Trophoblast cell (in vitro differentiated cells and primary cell): ENCODE data around the gene KBTBD13.

Experiments used
- DNase-seq, 2 donors: peaks; one replicate each; pipeline ENCODE4 v3.0.0-alpha.2; 2016
- H2AFZ ChIP-seq: 2 replicates; pipeline ENCODE4 v1.6.1; 2013; ENCODE audit warnings: low read length, moderate library complexity, mild to moderate bottlenecking; ENCODE audit not compliant: insufficient read depth, poor library complexity
- H2AK5ac ChIP-seq: 2 replicates; pipeline ENCODE4 v1.6.1; 2013; ENCODE audit warnings: mild to moderate bottlenecking, low read length
- H2BK120ac ChIP-seq: 2 replicates; pipeline ENCODE4 v1.6.1; 2013; ENCODE audit warnings: low read length, mild to moderate bottlenecking, moderate library complexity; ENCODE audit not compliant: insufficient read depth, poor library complexity
- H2BK12ac ChIP-seq: 2 replicates; pipeline ENCODE4 v1.6.1; 2013; ENCODE audit warnings: mild to moderate bottlenecking, low read length, moderate library complexity
- H2BK5ac ChIP-seq: 2 replicates; pipeline ENCODE4 v1.6.1; 2013; ENCODE audit warnings: low read length, low read depth, moderate library complexity, mild to moderate bottlenecking; ENCODE audit not compliant: poor library complexity
- H3K14ac ChIP-seq: 2 replicates; pipeline ENCODE4 v1.6.1; 2013; ENCODE audit warnings: mild to moderate bottlenecking, low read length
- H3K18ac ChIP-seq: 2 replicates; pipeline ENCODE4 v1.6.1; 2013; ENCODE audit warnings: mild to moderate bottlenecking, low read length
- H3K23ac ChIP-seq: 2 replicates; pipeline ENCODE4 v1.6.1; 2013; ENCODE audit warnings: low read length
- H3K27ac ChIP-seq: 2 replicates; pipeline ENCODE4 v1.5.1; 2013; ENCODE audit warnings: low read depth, mild to moderate bottlenecking, inconsistent platforms, low read length, moderate library complexity
- H3K27me3 ChIP-seq: 2 replicates; pipeline ENCODE4 v1.6.1; 2013; ENCODE audit warnings: inconsistent platforms, mild to moderate bottlenecking, low read length, moderate library complexity; ENCODE audit not compliant: insufficient read depth
- H3K36me3 ChIP-seq, 2 experiments: 1 replicate in 1 of 2; 2 replicates in 1 of 2; pipeline ENCODE4 v1.6.1; 2013; ENCODE audit warnings: low read length in 2 of 2, mild to moderate bottlenecking in 2 of 2, moderate library complexity in 1 of 2; ENCODE audit not compliant: insufficient read depth in 2 of 2, control insufficient read depth in 1 of 2
- H3K4ac ChIP-seq: 2 replicates; pipeline ENCODE4 v1.6.1; 2013; ENCODE audit warnings: low read depth, mild to moderate bottlenecking, low read length, moderate library complexity
- H3K4me1 ChIP-seq, 2 experiments: 1 replicate in 1 of 2; 2 replicates in 1 of 2; pipeline ENCODE4 v1.6.1; 2013; ENCODE audit warnings: low read length in 2 of 2, mild to moderate bottlenecking in 2 of 2, moderate library complexity in 1 of 2; ENCODE audit not compliant: insufficient read depth in 2 of 2, control insufficient read depth in 1 of 2
- H3K4me2 ChIP-seq: 2 replicates; pipeline ENCODE4 v1.6.1; 2013; ENCODE audit warnings: inconsistent platforms, mild to moderate bottlenecking, low read length, moderate library complexity
- H3K4me3 ChIP-seq: 2 replicates; pipeline ENCODE4 v1.5.1; 2013; ENCODE audit warnings: mild to moderate bottlenecking, low read depth, low read length, inconsistent platforms
- H3K79me1 ChIP-seq: one replicate; pipeline ENCODE4 v1.6.1; 2013; ENCODE audit warnings: low read length
- H3K79me2 ChIP-seq: 2 replicates; pipeline ENCODE4 v1.6.1; 2013; ENCODE audit warnings: low read length, mild to moderate bottlenecking; ENCODE audit not compliant: control insufficient read depth, insufficient read depth, poor library complexity
- H3K9ac ChIP-seq: 2 replicates; pipeline ENCODE4 v1.6.1; 2013; ENCODE audit warnings: mild to moderate bottlenecking, low read length
- H3K9me3 ChIP-seq: 2 replicates; pipeline ENCODE4 v1.6.1; 2013; ENCODE audit warnings: low read depth, mild to moderate bottlenecking, control low read depth, inconsistent platforms, low read length; ENCODE audit not compliant: insufficient read depth
- H4K12ac ChIP-seq: 2 replicates; pipeline ENCODE4 v1.6.1; 2013; ENCODE audit warnings: low read depth, mild to moderate bottlenecking, low read length, moderate library complexity
- H4K8ac ChIP-seq: 2 replicates; pipeline ENCODE4 v1.6.1; 2013; ENCODE audit warnings: low read depth, mild to moderate bottlenecking, low read length, moderate library complexity
- H4K91ac ChIP-seq: one replicate; pipeline ENCODE4 v1.6.1; 2013; ENCODE audit warnings: low read depth, mild to moderate bottlenecking, low read length, moderate library complexity
- WGBS: extraction: QIAGEN DNeasy Blood & Tissue Kit; methylation state at CpG from one replicate; pipeline ENCODE4 v1.1.7; 2013; ENCODE audit warnings: missing lambda C conversion rate; ENCODE audit not compliant: insufficient read length, insufficient coverage; ENCODE audit errors: extremely low coverage; 5-methylcytosine and 5-hydroxymethylcytosine counted together

The KBTBD13 gene

GRCh38 chr15:65051266-65051665 is 25.3 kb upstream of the KBTBD13 start:
- Histone ChIP-seq H4K91ac (no peak overlapping the region), H4K8ac (no peak overlapping the region), H4K12ac (no peak overlapping the region), H3K4me3 (no peak overlapping the region), H2BK12ac (no peak overlapping the region), H3K4me2 (no peak overlapping the region), H3K4ac (no peak overlapping the region), H3K36me3 (peaks cover 0 to 2% of the 10 kb centered on the region in 2 experiments), H2BK120ac (no peak overlapping the region), H3K27me3 (no peaks in the 10 kb centered on the region), H3K79me1 (peaks cover 3% of the 10 kb centered on the region), H3K14ac (no peak overlapping the region), H2AFZ (no peak overlapping the region), H2BK5ac (no peak overlapping the region), H2AK5ac (no peak overlapping the region), H3K27ac (no peak overlapping the region), H3K9me3 (no peaks in the 10 kb centered on the region), H3K23ac (no peak overlapping the region), H3K79me2 (no peaks in the 10 kb centered on the region), H3K18ac (no peak overlapping the region), H3K9ac (no peak overlapping the region), H3K4me1 (peaks cover 7 to 11% of the 10 kb centered on the region in 2 experiments)
- no CpG with 5 or more reads among the region's 2 CpGs for WGBS
- no peak for DNase-seq

- H3K79me1 ChIP-seq, result peaks cover 3% of the 10 kb centered on the region
- no peak overlapping the region for H3K4me2 ChIP-seq
- no peak overlapping the region for H4K8ac ChIP-seq
- no peak overlapping the region for H4K91ac ChIP-seq
- peaks cover 0 to 2% of the 10 kb centered on the region in 2 experiments for H3K36me3 ChIP-seq
- H3K27me3 ChIP-seq, result no peaks in the 10 kb centered on the region
- H3K4me3 ChIP-seq, result no peak overlapping the region
- H2AFZ ChIP-seq, result no peak overlapping the region
- no peak overlapping the region for H4K12ac ChIP-seq
- H3K23ac ChIP-seq, result no peak overlapping the region
- H2AK5ac ChIP-seq, result no peak overlapping the region
- no peak overlapping the region for H3K9ac ChIP-seq
- no peak overlapping the region for H3K18ac ChIP-seq
- no peak overlapping the region for H3K27ac ChIP-seq
- peaks cover 16 to 25% of the 10 kb centered on the region in 2 experiments for H3K4me1 ChIP-seq
- no peak overlapping the region for H3K4ac ChIP-seq
- WGBS, result no CpG with 5 or more reads among the region's 2 CpGs
- H3K79me2 ChIP-seq, result no peaks in the 10 kb centered on the region
- no peak overlapping the region for H2BK12ac ChIP-seq
- no peaks in the 10 kb centered on the region for H3K9me3 ChIP-seq
- DNase-seq, result no peak
- no peak overlapping the region for H2BK120ac ChIP-seq
- no peak overlapping the region for H3K14ac ChIP-seq
- H2BK5ac ChIP-seq, result no peak overlapping the region
Observed at GRCh38 chr15:65052956-65053355, 23.6 kb upstream of the KBTBD13 start.

- Histone ChIP-seq H2AK5ac (no peak overlapping the region), H3K79me2 (no peaks in the 10 kb centered on the region), H3K23ac (no peak overlapping the region), H2BK5ac (no peak overlapping the region), H3K79me1 (peaks cover 3% of the 10 kb centered on the region), H4K8ac (no peak overlapping the region), H3K18ac (no peak overlapping the region), H2BK120ac (no peak overlapping the region), H3K4me3 (no peak overlapping the region), H3K4ac (no peak overlapping the region), H4K12ac (no peak overlapping the region), H3K9ac (no peak overlapping the region), H2AFZ (no peak overlapping the region), H3K4me1 (peaks cover 13 to 22% of the 10 kb centered on the region in 2 experiments), H3K27ac (no peak overlapping the region), H4K91ac (no peak overlapping the region), H3K36me3 (peaks cover 0 to 2% of the 10 kb centered on the region in 2 experiments), H3K9me3 (no peaks in the 10 kb centered on the region), H3K27me3 (no peaks in the 10 kb centered on the region), H2BK12ac (no peak overlapping the region), H3K14ac (no peak overlapping the region), H3K4me2 (no peak overlapping the region)
- DNase-seq, result peak; percentile 48 to 82
- no CpG with 5 or more reads among the region's 26 CpGs for WGBS
Observed at GRCh38 chr15:65054333-65055200, 22.0 kb upstream of the KBTBD13 start.

GRCh38 chr15:65055201-65055870 is 21.2 kb upstream of the KBTBD13 start:
- no peak overlapping the region for H4K91ac ChIP-seq
- no peak overlapping the region for H3K14ac ChIP-seq
- H3K79me2 ChIP-seq, result no peaks in the 10 kb centered on the region
- no peak overlapping the region for H2AFZ ChIP-seq
- H3K18ac ChIP-seq, result no peak overlapping the region
- no peak overlapping the region for H2AK5ac ChIP-seq
- no peak overlapping the region for H2BK5ac ChIP-seq
- peak overlapping the region; percentile 63 for H2BK12ac ChIP-seq
- no peak overlapping the region for H3K23ac ChIP-seq
- H4K12ac ChIP-seq, result no peak overlapping the region
- no peak overlapping the region for H3K27ac ChIP-seq
- no peak overlapping the region for H3K4me2 ChIP-seq
- H3K4me1 ChIP-seq, result peaks cover 13 to 22% of the 10 kb centered on the region in 2 experiments
- H3K27me3 ChIP-seq, result no peaks in the 10 kb centered on the region
- WGBS, result no CpG with 5 or more reads among the region's 6 CpGs
- DNase-seq, result no peak
- no peak overlapping the region for H3K4me3 ChIP-seq
- peaks cover 3% of the 10 kb centered on the region for H3K79me1 ChIP-seq
- no peak overlapping the region for H3K4ac ChIP-seq
- H3K36me3 ChIP-seq, result peaks cover 0 to 2% of the 10 kb centered on the region in 2 experiments
- H3K9ac ChIP-seq, result no peak overlapping the region
- no peak overlapping the region for H2BK120ac ChIP-seq
- H3K9me3 ChIP-seq, result no peaks in the 10 kb centered on the region
- H4K8ac ChIP-seq, result no peak overlapping the region
